NCI-H748 (cell line): ENCODE data around the gene AVPR1B.

Source experiments
- DNase-seq: peaks from one replicate; lab custom pipeline; 2025; ENCODE audit not compliant: unreplicated experiment; lab: John Stamatoyannopoulos, UW

Gene AVPR1B

DNA sequence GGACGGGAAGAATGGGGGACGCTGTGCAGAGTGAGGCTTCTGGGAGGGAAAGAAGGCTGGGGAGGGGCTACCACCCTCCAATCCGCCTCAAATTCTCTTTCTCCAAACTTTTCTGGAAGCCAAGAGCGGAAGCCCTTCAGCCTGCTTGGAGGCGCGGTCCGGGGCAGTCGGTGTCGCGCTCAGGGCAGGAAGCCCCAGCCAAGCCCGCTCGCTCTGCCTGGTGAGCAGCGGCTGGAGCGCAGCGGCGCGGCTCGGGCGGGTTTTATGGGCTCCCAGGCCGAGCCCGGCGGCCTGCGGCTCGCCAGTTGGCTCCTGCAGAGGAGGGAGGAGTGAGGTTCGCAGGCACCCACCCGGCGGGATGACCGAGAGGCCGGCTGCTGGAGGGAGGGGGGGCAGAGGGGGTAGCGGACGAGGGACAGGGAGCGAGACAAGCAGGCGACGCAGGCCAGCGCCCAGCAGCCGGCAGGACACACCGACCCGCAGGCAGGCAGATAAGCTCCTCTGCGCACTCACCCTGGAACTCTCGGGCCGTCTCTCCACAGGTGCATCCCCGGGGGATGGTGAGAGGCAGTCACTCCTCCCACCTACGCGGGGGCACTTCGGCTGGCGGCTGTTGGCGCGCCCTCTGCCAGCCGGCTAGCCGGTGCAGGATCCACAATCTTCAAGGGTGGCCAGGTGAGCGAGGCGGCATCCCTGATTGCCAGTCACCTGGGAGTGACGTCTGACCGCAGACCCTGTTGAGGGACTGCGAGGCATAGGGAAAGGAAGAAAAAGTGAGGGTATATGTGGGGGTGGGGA, at the start of gene AVPR1B:
TSS of gene AVPR1B (minus strand) at position 238 of the 798 bp plus-strand sequence. CDS start 498 bp downstream, outside the sequence.
- peak; percentile 73 for DNase-seq

GRCh38 chr1:206145771-206146290, 28.6 kb upstream of the AVPR1B start:
- DNase-seq, result no peak

- DNase-seq, result peak; percentile 51
These were observed 27.4 kb upstream of the AVPR1B start for GRCh38 chr1:206144605-206145004.

DNA sequence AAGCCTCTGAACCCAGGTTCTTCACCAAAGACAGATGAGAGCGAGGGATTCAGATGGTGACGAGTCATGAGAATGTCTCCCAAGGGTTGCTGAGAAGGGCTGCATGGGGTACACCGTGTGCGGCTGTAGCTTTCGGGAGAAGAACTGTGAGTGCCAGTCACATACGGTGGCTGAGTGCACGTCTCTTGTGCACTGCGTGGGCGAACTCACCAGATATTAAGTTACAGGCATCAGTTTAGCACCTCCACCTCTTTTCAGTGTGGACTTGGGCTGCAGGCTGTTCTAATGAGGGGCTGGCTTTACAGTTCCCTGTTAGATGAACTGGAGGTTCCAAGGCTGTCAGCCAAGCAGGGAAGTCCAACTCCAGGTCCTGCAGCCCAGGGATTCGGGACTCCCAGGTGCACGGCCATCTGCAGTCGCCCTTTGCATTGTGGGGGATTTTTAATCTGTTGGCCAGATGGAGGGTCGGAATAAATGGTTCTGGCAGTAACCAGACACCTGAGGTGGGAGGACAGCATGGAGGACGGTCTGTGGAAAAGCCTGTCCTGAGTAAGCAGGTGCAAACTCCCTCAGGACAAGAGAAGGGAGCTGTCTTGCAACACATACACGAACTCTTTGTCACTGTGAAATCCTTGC, 26.5 kb upstream of the AVPR1B start:
- DNase-seq, result no peak

DNA sequence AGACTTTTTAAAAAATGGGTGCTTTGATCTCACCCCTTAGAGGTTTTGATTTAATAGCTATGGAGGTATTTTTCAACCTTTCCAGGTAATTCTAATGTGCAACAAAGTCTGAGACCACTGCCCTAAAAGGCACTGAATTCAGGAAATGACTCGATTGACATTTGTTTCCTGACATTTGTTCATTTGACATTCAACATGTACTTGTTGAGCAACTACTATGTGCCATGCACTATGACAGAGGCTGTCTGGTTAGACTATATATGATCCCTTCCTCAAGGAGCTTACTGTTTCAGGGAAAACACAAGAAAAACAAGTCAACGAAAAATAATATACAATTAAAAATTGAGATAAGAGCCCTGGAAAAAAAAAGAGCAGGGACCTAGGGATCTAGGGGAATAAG, 25.6 kb upstream of the AVPR1B start:
- no peak for DNase-seq

DNA sequence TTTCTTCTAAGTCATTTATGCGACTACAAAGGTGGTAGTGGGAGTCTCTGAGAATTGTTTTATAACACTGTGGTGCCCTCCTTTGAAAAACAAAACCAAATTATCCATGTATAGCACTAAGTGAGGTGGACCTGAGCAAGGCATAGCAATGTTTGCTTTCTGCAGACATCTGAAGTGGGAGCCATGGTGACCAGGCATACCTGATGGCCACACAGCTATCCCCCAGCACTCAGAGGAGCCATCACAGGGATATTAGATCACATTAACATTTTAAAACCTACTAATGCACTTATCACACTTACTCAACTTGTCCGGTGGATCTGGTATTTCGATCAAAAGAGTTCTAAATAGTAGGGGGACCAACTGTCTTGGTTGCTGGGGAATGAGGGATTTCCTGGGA, 24.8 kb upstream of the AVPR1B start:
- DNase-seq, result peak; percentile 9

- no peak for DNase-seq
These were observed 19.1 kb upstream of the AVPR1B start for GRCh38 chr1:206136241-206136640.

GRCh38 chr1:206135248-206135647, 18.1 kb upstream of the AVPR1B start:
- no peak for DNase-seq

- no peak for DNase-seq
These were observed 16.7 kb upstream of the AVPR1B start for GRCh38 chr1:206133751-206134415.

GRCh38 chr1:206131037-206131436, 13.8 kb upstream of the AVPR1B start:
- DNase-seq, result no peak

GRCh38 chr1:206128196-206128595, 11.0 kb upstream of the AVPR1B start:
- DNase-seq, result no peak

GRCh38 chr1:206127336-206127735, 10.1 kb upstream of the AVPR1B start:
- DNase-seq, result no peak

- no peak for DNase-seq
These were observed 8.2 kb upstream of the AVPR1B start for GRCh38 chr1:206125346-206125745.

DNA sequence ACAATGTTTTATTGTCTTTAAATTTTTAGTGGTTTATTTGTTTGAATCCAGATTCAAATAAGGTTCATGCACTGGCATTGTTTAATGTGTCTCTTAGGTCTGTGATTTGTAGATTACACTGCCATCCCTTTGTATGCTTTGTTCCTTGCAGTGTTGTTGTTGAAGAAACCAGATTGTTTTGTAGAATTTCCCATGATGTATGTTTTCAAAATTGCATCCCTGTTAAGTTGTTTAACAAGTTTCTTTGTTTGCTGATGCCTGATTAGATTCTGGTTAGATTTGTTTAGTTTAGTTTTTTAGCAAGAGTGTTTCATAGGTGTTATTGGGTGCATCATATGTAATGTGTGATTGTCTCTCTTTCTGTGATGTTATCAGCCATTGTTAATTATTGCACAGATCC, 5.5 kb upstream of the AVPR1B start:
- DNase-seq, result no peak

GRCh38 chr1:206121269-206121668, 4.1 kb upstream of the AVPR1B start:
- DNase-seq, result no peak

DNA sequence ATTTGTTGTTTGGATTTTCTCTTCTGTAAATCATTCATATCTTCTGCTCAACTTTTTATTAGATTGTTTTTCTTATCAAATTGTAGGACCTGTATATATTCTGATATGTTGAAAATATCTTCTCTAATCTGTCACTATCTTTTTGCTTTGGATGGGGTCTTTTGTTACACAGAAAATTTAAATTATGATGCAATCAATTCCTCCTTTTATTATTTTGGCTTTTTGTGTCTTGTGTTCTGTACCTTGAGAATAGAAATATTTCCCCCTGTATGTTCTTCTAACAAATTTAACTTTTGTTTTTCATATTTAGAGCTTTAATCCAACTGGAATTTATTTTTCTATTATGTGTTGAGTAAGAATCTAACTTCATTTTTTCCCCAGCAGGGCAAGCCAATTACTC, 3.2 kb upstream of the AVPR1B start:
- DNase-seq, result no peak

- peak; percentile 22 for DNase-seq
These were observed 376 bp downstream of the AVPR1B start for GRCh38 chr1:206116873-206117150.

DNA sequence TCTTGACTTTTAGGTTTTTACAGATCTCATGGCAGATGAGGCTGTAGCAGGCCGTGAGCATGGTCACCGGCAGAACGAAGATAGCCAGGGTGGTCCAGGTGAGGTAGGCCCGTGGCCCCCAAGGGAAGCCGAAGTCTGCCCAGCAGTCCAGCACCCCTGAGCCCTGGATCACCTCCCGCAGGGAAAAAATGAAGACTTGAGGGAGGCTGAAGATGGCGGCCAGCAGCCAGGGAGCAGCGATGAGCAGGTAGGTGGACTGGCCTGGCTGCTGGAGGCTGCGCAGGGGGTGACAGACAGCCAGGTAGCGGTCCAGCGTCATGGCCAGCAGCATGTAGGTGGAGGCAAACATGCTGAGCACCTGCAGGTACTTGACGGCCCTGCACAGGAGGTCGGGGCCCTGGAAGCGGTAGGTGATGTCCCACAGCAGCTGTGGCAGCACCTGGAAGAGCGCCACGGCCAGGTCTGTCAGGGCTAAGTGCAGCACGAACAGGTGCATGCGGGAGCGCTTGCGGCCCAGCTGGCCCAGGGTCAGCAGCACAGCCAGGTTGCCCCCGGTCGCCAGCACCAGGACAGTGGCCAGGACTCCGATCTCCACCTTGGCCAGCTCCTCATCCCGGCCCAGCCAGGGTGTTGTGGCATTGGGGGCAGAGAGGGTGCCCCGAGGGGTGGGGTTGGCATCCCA, 856 bp downstream of the AVPR1B start:
- DNase-seq, result peak; percentile 68

GRCh38 chr1:206115791-206116190, 1.4 kb downstream of the AVPR1B start:
- no peak for DNase-seq

DNA sequence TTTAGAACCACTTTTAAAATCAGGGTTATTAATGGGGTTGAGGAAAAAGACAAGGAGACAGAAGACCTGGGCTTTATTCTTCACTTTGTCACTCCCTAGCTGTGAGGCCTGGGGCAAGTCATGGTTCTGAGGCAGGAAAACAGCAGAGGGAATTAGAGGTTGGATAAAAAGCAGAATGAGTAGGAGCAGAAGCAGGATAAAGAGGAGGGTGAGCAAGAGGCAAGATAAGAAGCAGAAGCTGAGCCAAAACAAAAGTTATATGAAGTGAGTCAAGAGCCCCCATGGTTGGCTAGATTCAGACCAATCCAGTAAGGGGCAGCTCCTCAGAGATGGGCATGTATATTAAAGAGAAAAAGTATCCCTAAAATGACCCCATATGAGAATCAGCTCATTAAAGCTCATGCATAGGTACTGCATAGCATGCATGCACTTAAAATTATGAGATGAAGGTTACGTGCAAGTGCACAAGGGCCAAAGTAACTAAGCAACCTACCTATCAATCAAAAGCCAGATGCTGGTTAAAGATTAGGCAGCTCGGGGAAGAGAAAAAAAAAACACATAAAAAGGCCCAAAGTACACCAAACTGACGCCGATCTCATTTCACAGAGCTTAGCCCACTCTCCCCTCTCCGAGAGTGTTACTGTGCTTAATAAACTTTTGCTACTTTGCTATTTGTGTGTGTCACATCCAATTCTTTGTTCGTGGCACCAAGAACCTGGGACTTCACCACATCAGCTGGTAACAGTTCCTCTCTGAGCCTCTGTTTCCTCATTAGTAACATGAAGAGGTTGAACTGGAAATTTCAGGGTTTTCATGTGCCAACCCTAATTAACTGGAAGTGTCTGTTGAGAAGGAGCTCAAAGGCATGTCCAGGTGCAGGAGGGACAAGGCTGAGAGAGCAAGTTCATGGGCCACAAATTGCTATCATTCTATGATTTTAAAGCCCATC, 2.2 kb downstream of the AVPR1B start:
- DNase-seq, result no peak
